HEK293T (cell line): Measurements from ENCODE around the gene RCC2.

Experiments used
- CTCF ChIA-PET: fragments of 350-600 bp; formaldehyde crosslinking; extraction: SDS; loops from one replicate; lab custom pipeline; 2021; ENCODE audit warnings: antibody characterized with exemption, inconsistent platforms; lab: Yijun Ruan, JAX
- POLR2A ChIA-PET: fragments of 350-600 bp; formaldehyde crosslinking; extraction: SDS; loops from one replicate; lab custom pipeline; 2020; ENCODE audit warnings: antibody characterized with exemption, inconsistent platforms; lab: Yijun Ruan, JAX
- DNase-seq: peaks from one replicate; pipeline ENCODE4 v3.0.0; 2012; ENCODE audit warnings: mixed read lengths; ENCODE audit errors: extremely low spot score
- ARNT ChIP-seq: fragments of 450-650 bp; IDR thresholded peaks from 2 replicates; pipeline ENCODE4 v1.6.1; 2017; ENCODE audit warnings: mild to moderate bottlenecking
- BHLHE40 ChIP-seq: fragments of 450-650 bp; IDR thresholded peaks from 2 replicates; pipeline ENCODE4 v1.6.1; 2016; ENCODE audit warnings: mild to moderate bottlenecking, moderate library complexity, borderline replicate concordance
- CTBP1 ChIP-seq: fragments of 450-650 bp; IDR thresholded peaks from 2 replicates; pipeline ENCODE4 v1.6.1; 2016; ENCODE audit warnings: borderline replicate concordance
- ELF4 ChIP-seq: fragments of 450-650 bp; IDR thresholded peaks from 2 replicates; pipeline ENCODE4 v1.6.1; 2017; ENCODE audit warnings: antibody characterized with exemption
- FOXA1 ChIP-seq: fragments of 450-650 bp; IDR thresholded peaks from 2 replicates; pipeline ENCODE4 v1.6.1; 2016; ENCODE audit warnings: mild to moderate bottlenecking
- FOXK2 ChIP-seq: fragments of 450-650 bp; IDR thresholded peaks from 2 replicates; pipeline ENCODE4 v1.6.1; 2016; ENCODE audit warnings: mild to moderate bottlenecking
- FOXM1 ChIP-seq: fragments of 450-650 bp; IDR thresholded peaks from 2 replicates; pipeline ENCODE4 v1.6.1; 2017; ENCODE audit warnings: mild to moderate bottlenecking, borderline replicate concordance
- HDGF ChIP-seq: fragments of 450-650 bp; IDR thresholded peaks from 2 replicates; pipeline ENCODE4 v1.6.1; 2017; ENCODE audit warnings: antibody characterized with exemption, borderline replicate concordance
- L3MBTL2 ChIP-seq: fragments of 450-650 bp; conservative IDR thresholded peaks from 2 replicates; pipeline ENCODE4 v1.6.1; 2016; ENCODE audit warnings: mild to moderate bottlenecking
- LEF1 ChIP-seq: fragments of 450-650 bp; IDR thresholded peaks from 2 replicates; pipeline ENCODE4 v1.6.1; 2017; ENCODE audit warnings: mild to moderate bottlenecking, borderline replicate concordance
- NFRKB ChIP-seq: fragments of 450-650 bp; IDR thresholded peaks from 2 replicates; pipeline ENCODE4 v1.6.1; 2016; ENCODE audit warnings: mild to moderate bottlenecking, moderate library complexity
- PKNOX1 ChIP-seq: fragments of 450-650 bp; IDR thresholded peaks from 2 replicates; pipeline ENCODE4 v1.6.1; 2016
- SP1 ChIP-seq: fragments of 450-650 bp; IDR thresholded peaks from 2 replicates; pipeline ENCODE4 v1.6.1; 2017
- SUZ12 ChIP-seq: fragments of 450-650 bp; IDR thresholded peaks from 2 replicates; pipeline ENCODE4 v1.6.1; 2016; ENCODE audit warnings: mild to moderate bottlenecking
- TARDBP ChIP-seq: fragments of 450-650 bp; IDR thresholded peaks from 2 replicates; pipeline ENCODE4 v1.6.1; 2016
- ZNF384 ChIP-seq: fragments of 450-650 bp; IDR thresholded peaks from 2 replicates; pipeline ENCODE4 v1.6.1; 2016

RCC2 gene

GRCh38 chr1:17434601-17435000 lies 4.9 kb downstream of the RCC2 start:
- DNase-seq = no peak
- ChIA-PET CTCF (no interaction called here), POLR2A (no interaction called here)
- TF ChIP-seq ELF4 (no peak), FOXA1 (no peak), PKNOX1 (no peak), L3MBTL2 (no peak), ARNT (no peak), HDGF (no peak), FOXK2 (no peak), TARDBP (no peak), LEF1 (no peak), ZNF384 (no peak)

GRCh38 chr1:17434016-17434415 lies 5.5 kb downstream of the RCC2 start:
- CTCF ChIA-PET = no interaction called here
- DNase-seq = no peak
- TF ChIP-seq FOXM1 (no peak), CTBP1 (no peak)
- POLR2A ChIA-PET = no interaction called here

GRCh38 chr1:17433261-17433660 lies 6.2 kb downstream of the RCC2 start:
- ChIA-PET CTCF (interaction anchor here (1.0 kb wide), 1 partner anchor 14 kb away, joined by 3 read pairs; no protein-coding TSS in a partner anchor), POLR2A (no interaction called here)
- no peak for TF ChIP-seq HDGF
- TF ChIP-seq LEF1 = no peak
- no peak for TF ChIP-seq SUZ12
- TF ChIP-seq ARNT = no peak
- DNase-seq = no peak

GRCh38 chr1:17432412-17432811 lies 7.1 kb downstream of the RCC2 start:
- ChIA-PET POLR2A (no interaction called here), CTCF (interaction anchor here (1.0 kb wide), 1 partner anchor 13 kb away, joined by 3 read pairs; no protein-coding TSS in a partner anchor)
- no peak for TF ChIP-seq HDGF
- TF ChIP-seq LEF1 = no peak
- TF ChIP-seq FOXK2 = no peak
- no peak for TF ChIP-seq ELF4
- no peak for TF ChIP-seq SUZ12
- no peak for TF ChIP-seq NFRKB
- TF ChIP-seq ARNT = no peak
- no peak for TF ChIP-seq BHLHE40
- no peak for DNase-seq

- ChIA-PET CTCF (interaction anchor here (0.6 kb wide), 1 partner anchor 146 kb away, joined by 4 read pairs; no protein-coding TSS in a partner anchor), POLR2A (interaction anchor here (1.4 kb wide), 1 partner anchor 11 kb away, joined by 3 read pairs; no protein-coding TSS in a partner anchor)
- DNase-seq = no peak
- no peak for TF ChIP-seq HDGF
- no peak for TF ChIP-seq CTBP1
- TF ChIP-seq ARNT = no peak
- TF ChIP-seq PKNOX1 = no peak
- TF ChIP-seq L3MBTL2 = no peak
- no peak for TF ChIP-seq TARDBP
- TF ChIP-seq NFRKB = no peak
- TF ChIP-seq ELF4 = no peak
- TF ChIP-seq BHLHE40 = no peak
- TF ChIP-seq FOXK2 = no peak
- TF ChIP-seq LEF1 = no peak
- TF ChIP-seq SP1 = no peak
- TF ChIP-seq FOXA1 = no peak
- TF ChIP-seq ZNF384 = no peak
- no peak for TF ChIP-seq SUZ12
- TF ChIP-seq FOXM1 = no peak
Observed at GRCh38 chr1:17429183-17429582, 10.3 kb downstream of the RCC2 start.

GRCh38 chr1:17427696-17428660 lies 11.5 kb downstream of the RCC2 start:
- TF ChIP-seq ARNT (no peak), ZNF384 (no peak), FOXA1 (no peak), BHLHE40 (no peak), SP1 (no peak), SUZ12 (no peak), LEF1 (no peak), ELF4 (no peak), CTBP1 (no peak), FOXK2 (no peak), FOXM1 (no peak), TARDBP (no peak), NFRKB (no peak), L3MBTL2 (no peak), PKNOX1 (no peak), HDGF (no peak)
- ChIA-PET CTCF (no interaction called here), POLR2A (no interaction called here)
- DNase-seq = no peak
